Measurements from ENCODE around the gene DOK6. TPM values are rescaled to one million over a fixed set of nuclear protein-coding genes. Genes with fewer than 3 reads are reported as not detected.

The DOK6 gene
- total RNA-seq, 4 donors from 2014 or later = 0.34 to 10.8 (median 0.52) TPM

- no peak for TF ChIP-seq CTCF (IDR thresholded peaks at IDR 0.05; ENCODE audit: low read depth)
Observed at GRCh38 chr18:69725855-69726508, 325.3 kb downstream of the DOK6 start.

GRCh38 chr18:69727912-69728572, 327.4 kb downstream of the DOK6 start:
- no peak for TF ChIP-seq CTCF (IDR thresholded peaks at IDR 0.05; ENCODE audit: low read depth)

GRCh38 chr18:69730664-69731063, 330.0 kb downstream of the DOK6 start:
- no peak for TF ChIP-seq CTCF (IDR thresholded peaks at IDR 0.05; ENCODE audit: low read depth)

GRCh38 chr18:69734536-69734935, 333.8 kb downstream of the DOK6 start:
- no peak for TF ChIP-seq CTCF (IDR thresholded peaks at IDR 0.05; ENCODE audit: low read depth)

GRCh38 chr18:69736730-69737129, 336.0 kb downstream of the DOK6 start:
- no peak for TF ChIP-seq CTCF (IDR thresholded peaks at IDR 0.05; ENCODE audit: low read depth)

GRCh38 chr18:69737851-69738250, 337.2 kb downstream of the DOK6 start:
- TF ChIP-seq CTCF (IDR thresholded peaks at IDR 0.05; ENCODE audit: low read depth) = no peak

GRCh38 chr18:69747388-69747787, 346.7 kb downstream of the DOK6 start:
- TF ChIP-seq CTCF (IDR thresholded peaks at IDR 0.05; ENCODE audit: low read depth) = no peak
